HepG2 (cell line): ENCODE results near the gene NGB. TPM values are rescaled to one million over a fixed set of nuclear protein-coding genes. Genes with fewer than 3 reads are reported as not detected.

Experiments used
- ATAC-seq: fragments of 200-7000 bp; cut with Tn5 transposase; 3 replicates; pipeline ENCODE4 v1.9.1; 2020; ENCODE audit warnings: mild to moderate bottlenecking, moderate library complexity
- BruUV-seq: library from RNA; stranded (reverse); fragments of 400-500 nt; replicated peaks from 2 replicates; lab custom pipeline; 2021; lab: Mats Ljungman, UMichigan
- CTCF ChIA-PET: fragments of 300-600 bp; formaldehyde crosslinking; extraction: SDS; loops from one replicate; lab custom pipeline; 2021; ENCODE audit warnings: low total read pairs, inconsistent platforms, low intra/inter-chr PET ratio; lab: Yijun Ruan, JAX
- POLR2A ChIA-PET: fragments of 350-600 bp; sonication (Branson Sonifier 250); formaldehyde crosslinking; loops from one replicate; lab custom pipeline; 2020; ENCODE audit warnings: antibody characterized with exemption, inconsistent platforms; lab: Yijun Ruan, JAX
- DNase-seq: peaks from one replicate; pipeline ENCODE4 v3.0.0-alpha.2; 2015; ENCODE audit warnings: low spot score
- FAIRE-seq: peaks from 3 replicates; lab custom pipeline; 2011; peaks lifted over from hg19 to GRCh38; lab: Jason Lieb, UNC
- H2AFZ ChIP-seq: one replicate; pipeline ENCODE4 v1.6.1; 2011; ENCODE audit warnings: low read length, inconsistent platforms
- H3K27ac ChIP-seq: fragments of 300-600 bp; 3 replicates; pipeline ENCODE4 v1.8.0; 2011; ENCODE audit warnings: mixed run types, mild to moderate bottlenecking, mixed read lengths, low read length, inconsistent platforms; ENCODE audit not compliant: insufficient read depth; ENCODE audit errors: extremely low read length
- H3K27me3 ChIP-seq, 2 experiments: fragments of 200-600 bp in 1 of 2; 2 replicates in 1 of 2; 3 replicates in 1 of 2; pipeline versions ENCODE4 v1.6.0 to v1.8.0; 2011; ENCODE audit warnings: low read length in 2 of 2, mild to moderate bottlenecking in 2 of 2, moderate library complexity in 2 of 2, inconsistent platforms in 1 of 2; ENCODE audit not compliant: insufficient read depth in 2 of 2, control insufficient read depth in 1 of 2
- H3K36me3 ChIP-seq, 2 experiments: fragments of 200-600 bp in 1 of 2; replicated peaks in 1 of 2; 2 replicates in 1 of 2; 3 replicates in 1 of 2; pipeline versions ENCODE4 v1.5.1 to v1.8.0; 2011; ENCODE audit warnings: low read length in 2 of 2, inconsistent platforms in 1 of 2; ENCODE audit not compliant: insufficient read depth in 2 of 2, control insufficient read depth in 1 of 2
- H3K4me1 ChIP-seq: 2 replicates; pipeline ENCODE4 v1.5.1; 2012; ENCODE audit warnings: low read length, inconsistent platforms; ENCODE audit not compliant: insufficient read depth
- H3K4me2 ChIP-seq: 2 replicates; pipeline ENCODE4 v1.6.0; 2011; ENCODE audit warnings: low read depth, low read length, inconsistent platforms
- H3K4me3 ChIP-seq, 3 experiments: fragments of 200-600 bp in 1 of 3; sonication (generic), shearing (Covaris generic) in 1 of 3; replicated peaks in 1 of 3; 2 replicates each; pipeline ENCODE4 v1.5.1; 2011 to 2016; ENCODE audit warnings: low read length in 3 of 3, inconsistent platforms in 2 of 3, low read depth in 2 of 3, mild to moderate bottlenecking in 2 of 3, control low read depth in 1 of 3, mixed read lengths in 1 of 3; ENCODE audit not compliant: insufficient read depth in 1 of 3
- H3K79me2 ChIP-seq: one replicate; pipeline ENCODE4 v1.6.1; 2011; ENCODE audit warnings: low read length, inconsistent platforms; ENCODE audit not compliant: insufficient read depth
- H3K9ac ChIP-seq: 2 replicates; pipeline ENCODE4 v1.6.0; 2011; ENCODE audit warnings: mild to moderate bottlenecking, low read depth, low read length, inconsistent platforms; ENCODE audit not compliant: insufficient read depth
- H3K9me3 ChIP-seq: 2 replicates; pipeline ENCODE4 v1.5.1; 2012; ENCODE audit warnings: mild to moderate bottlenecking, low read length
- H4K20me1 ChIP-seq: 2 replicates; pipeline ENCODE4 v1.6.0; 2011; ENCODE audit warnings: inconsistent platforms, mild to moderate bottlenecking, low read length, moderate library complexity; ENCODE audit not compliant: insufficient read depth
- ARID2 ChIP-seq: sonication (generic); formaldehyde crosslinking; IDR thresholded peaks from 2 replicates; pipeline ENCODE4 v1.8.1; 2022; ENCODE audit warnings: mild to moderate bottlenecking, missing genetic modification reagents, borderline replicate concordance
- FOXO1 ChIP-seq: sonication (generic); formaldehyde crosslinking; IDR thresholded peaks from 2 replicates; pipeline ENCODE4 v1.4.0; 2020; ENCODE audit warnings: missing genetic modification reagents
- HDAC6 ChIP-seq: fragments of 200-600 bp; sonication (generic); IDR thresholded peaks from 2 replicates; pipeline ENCODE4 v1.7.0; 2017; ENCODE audit warnings: mild to moderate bottlenecking, antibody characterized with exemption, low read length, low read depth
- PHB2 ChIP-seq: fragments of 450-650 bp; IDR thresholded peaks from 2 replicates; pipeline ENCODE4 v1.6.1; 2018; ENCODE audit not compliant: partially characterized antibody
- SIX1 ChIP-seq: sonication (generic); formaldehyde crosslinking; IDR thresholded peaks from 2 replicates; pipeline ENCODE4 v1.4.0; 2020; ENCODE audit warnings: missing genetic modification reagents, borderline replicate concordance
- SP2 ChIP-seq: sonication (generic); formaldehyde crosslinking; IDR thresholded peaks from 2 replicates; pipeline ENCODE4 v1.5.1; 2020; ENCODE audit warnings: mild to moderate bottlenecking, missing genetic modification reagents
- SRSF9 ChIP-seq: fragments of 200-400 bp; formaldehyde crosslinking; IDR thresholded peaks from 2 replicates; pipeline ENCODE4 v1.6.1; 2018; ENCODE audit warnings: borderline replicate concordance, mild to moderate bottlenecking, low read depth, low read length; ENCODE audit not compliant: insufficient read depth, poor library complexity, severe bottlenecking
- ZNF260 ChIP-seq: sonication (generic); formaldehyde crosslinking; IDR thresholded peaks from 2 replicates; pipeline ENCODE4 v1.4.0; 2020; ENCODE audit warnings: missing genetic modification reagents, low read depth, mild to moderate bottlenecking, borderline replicate concordance
- ZNF569 ChIP-seq: sonication (generic); formaldehyde crosslinking; IDR thresholded peaks from 2 replicates; pipeline ENCODE4 v1.5.0; 2020; ENCODE audit warnings: mild to moderate bottlenecking, missing genetic modification reagents, moderate library complexity, borderline replicate concordance
- ZNF616 ChIP-seq: sonication (generic); formaldehyde crosslinking; IDR thresholded peaks from 2 replicates; pipeline ENCODE4 v1.5.0; 2020; ENCODE audit warnings: low read depth, mild to moderate bottlenecking, missing genetic modification reagents
- ZNF678 ChIP-seq: sonication (generic); formaldehyde crosslinking; IDR thresholded peaks from 2 replicates; pipeline ENCODE4 v1.4.0; 2020; ENCODE audit warnings: mild to moderate bottlenecking, missing genetic modification reagents
- ZNF7 ChIP-seq: IDR thresholded peaks from 2 replicates; pipeline ENCODE4 v1.6.1; 2016; ENCODE audit warnings: missing biosample characterization, missing genetic modification reagents
- WGBS: methylation state at CpG from one replicate; pipeline ENCODE4 v1.1.6; 2017; ENCODE audit warnings: low lambda C conversion rate; 5-methylcytosine and 5-hydroxymethylcytosine counted together
- in situ Hi-C: cut with HindIII; loops from 2 replicates; pipeline ENCODE4 v1.10.0; 2017; ENCODE audit warnings: low pct_unique_long_range_greater_than_20kb; ENCODE audit not compliant: extremely low pct_ligation_motif_present
- intact Hi-C: fragments of 100-400 bp; cut with micrococcal nuclease; formaldehyde crosslinking; loops from one replicate; pipeline ENCODE4 v1.10.0; 2022; ENCODE audit not compliant: unreplicated experiment
- polyA plus RNA-seq, 8 experiments: library from polyadenylated mRNA; depleted of rRNA in 3 of 8; stranded (reverse) in 7 of 8; unstranded in 1 of 8; fragments of >200 nt; fragmentation: Illumina TruSeq in 4 of 8; extraction: Trizol in 4 of 8; gene quantifications; 2 replicates each; pipeline versions ENCODE4 v1.2.1 to v1.2.3, GENCODE V29; 2011 to 2016; ENCODE audit warnings: low read depth in 4 of 8, missing spikeins in 1 of 8, mixed read lengths in 1 of 8; ENCODE audit not compliant: insufficient read depth in 1 of 8
- total RNA-seq, 5 experiments: library from RNA; depleted of rRNA; stranded (reverse); fragments of >200 nt; fragmentation: Illumina TruSeq; extraction: Trizol; gene quantifications; 2 replicates each; pipeline ENCODE4 v1.2.3, GENCODE V29; 2016; ENCODE audit warnings: low read depth in 1 of 5
- TF ChIP-seq, protein P1 (sequence below): sonication (generic); formaldehyde crosslinking; IDR thresholded peaks from 2 replicates; pipeline ENCODE4 v1.4.0; 2020; ENCODE audit warnings: missing genetic modification reagents

Gene NGB
- total and polyA plus RNA-seq, 2 of the 13 experiments (the other 11 are each of a cell fraction or from before 2014, with no cell fraction given), result 0.04 TPM; not detected in 1

DNA sequence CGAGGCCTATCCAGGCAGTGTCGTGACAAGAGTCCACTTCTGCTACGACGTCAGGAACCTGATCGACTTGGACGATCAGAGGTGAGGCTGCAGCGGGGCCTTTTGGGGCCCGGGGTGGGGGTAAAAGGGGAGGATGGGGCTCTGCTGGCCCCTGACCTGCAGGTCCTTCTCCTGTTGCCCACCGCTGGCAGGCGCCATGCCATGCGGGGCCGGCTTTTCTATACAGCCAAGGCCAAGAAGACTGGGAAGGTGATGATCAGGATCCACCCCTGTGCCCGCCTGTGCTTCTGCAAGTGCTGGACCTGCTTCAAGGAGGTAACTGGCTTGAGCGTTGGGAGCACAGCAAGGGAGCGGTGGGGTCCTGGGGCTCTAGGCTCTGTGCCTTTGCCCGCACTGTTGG is 31.6 kb downstream of the NGB start (continued):
- TF ChIP-seq, protein P1, sequence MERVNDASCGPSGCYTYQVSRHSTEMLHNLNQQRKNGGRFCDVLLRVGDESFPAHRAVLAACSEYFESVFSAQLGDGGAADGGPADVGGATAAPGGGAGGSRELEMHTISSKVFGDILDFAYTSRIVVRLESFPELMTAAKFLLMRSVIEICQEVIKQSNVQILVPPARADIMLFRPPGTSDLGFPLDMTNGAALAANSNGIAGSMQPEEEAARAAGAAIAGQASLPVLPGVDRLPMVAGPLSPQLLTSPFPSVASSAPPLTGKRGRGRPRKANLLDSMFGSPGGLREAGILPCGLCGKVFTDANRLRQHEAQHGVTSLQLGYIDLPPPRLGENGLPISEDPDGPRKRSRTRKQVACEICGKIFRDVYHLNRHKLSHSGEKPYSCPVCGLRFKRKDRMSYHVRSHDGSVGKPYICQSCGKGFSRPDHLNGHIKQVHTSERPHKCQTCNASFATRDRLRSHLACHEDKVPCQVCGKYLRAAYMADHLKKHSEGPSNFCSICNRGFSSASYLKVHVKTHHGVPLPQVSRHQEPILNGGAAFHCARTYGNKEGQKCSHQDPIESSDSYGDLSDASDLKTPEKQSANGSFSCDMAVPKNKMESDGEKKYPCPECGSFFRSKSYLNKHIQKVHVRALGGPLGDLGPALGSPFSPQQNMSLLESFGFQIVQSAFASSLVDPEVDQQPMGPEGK, result no peak

DNA sequence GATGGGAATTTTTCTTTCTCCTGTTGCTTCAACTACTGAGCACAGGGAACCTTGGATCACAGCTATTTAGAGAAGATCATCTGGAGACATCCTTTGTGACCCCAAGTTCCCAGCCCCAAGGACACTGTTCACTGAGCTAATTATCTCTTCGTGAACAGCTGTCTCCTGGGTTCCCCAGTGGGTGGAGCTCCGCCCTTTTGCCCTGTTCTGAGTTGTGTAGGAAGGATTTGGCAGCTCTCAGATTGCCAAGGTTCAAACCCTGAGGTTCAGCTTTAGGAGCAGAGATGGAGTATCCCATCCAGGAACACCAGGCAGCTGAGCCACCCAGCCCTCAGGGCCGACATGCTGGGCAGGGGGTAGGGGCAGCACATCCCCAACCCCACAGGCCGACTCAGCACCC is 32.0 kb downstream of the NGB start:
- 0 out of 5 replicates have a peak, but pooled peaks cover 0 to 3% of the 10 kb centered on the region in 2 experiments for H3K27me3 ChIP-seq
- no peak for FAIRE-seq
- H4K20me1 ChIP-seq, result no peaks in the 10 kb centered on the region
- no peak overlapping the region for H3K27ac ChIP-seq
- no peaks in the 10 kb centered on the region for H3K9me3 ChIP-seq
- in situ Hi-C loops, result no loop called here
- TF ChIP-seq SIX1 (no peak), HDAC6 (no peak), ZNF569 (no peak), ZNF616 (CRISPR knock-in tag) (no peak), ARID2 (CRISPR knock-in tag) (no peak), SRSF9 (no peak), FOXO1 (CRISPR knock-in tag) (no peak), SP2 (CRISPR knock-in tag) (no peak), PHB2 (no peak), ZNF7 (CRISPR knock-in tag) (no peak), ZNF260 (no peak), ZNF678 (CRISPR knock-in tag) (no peak)
- TF ChIP-seq, all 625 proteins: peak for 0
- CTCF ChIA-PET, result no interaction called here
- BruUV-seq, result no TSS peak
- no peak overlapping the region for H3K4me3 ChIP-seq
- intact Hi-C loops, result no loop called here
- H3K4me2 ChIP-seq, result no peak overlapping the region
- no peaks in the 10 kb centered on the region for H3K4me1 ChIP-seq
- no peaks in the 10 kb centered on the region for H3K36me3 ChIP-seq
- H2AFZ ChIP-seq, result no peak overlapping the region
- WGBS, result 34% methylated on average over 2 of the region's 4 CpGs
- POLR2A ChIA-PET, result no interaction called here
- ATAC-seq, result no peak
- H3K9ac ChIP-seq, result no peak overlapping the region
- no peak for DNase-seq
- no peaks in the 10 kb centered on the region for H3K79me2 ChIP-seq
